HepG2 (cell line): ENCODE results near the gene TOP2B. TPM values are rescaled to one million over a fixed set of nuclear protein-coding genes. Genes with fewer than 3 reads are reported as not detected.

Source experiments
- ATAC-seq: fragments of 200-7000 bp; cut with Tn5 transposase; 3 replicates; pipeline ENCODE4 v1.9.1; 2020; ENCODE audit warnings: mild to moderate bottlenecking, moderate library complexity
- BruUV-seq: library from RNA; stranded (reverse); fragments of 400-500 nt; replicated peaks from 2 replicates; lab custom pipeline; 2021; lab: Mats Ljungman, UMichigan
- CTCF ChIA-PET: fragments of 300-600 bp; formaldehyde crosslinking; extraction: SDS; loops from one replicate; lab custom pipeline; 2021; ENCODE audit warnings: low total read pairs, inconsistent platforms, low intra/inter-chr PET ratio; lab: Yijun Ruan, JAX
- POLR2A ChIA-PET: fragments of 350-600 bp; sonication (Branson Sonifier 250); formaldehyde crosslinking; loops from one replicate; lab custom pipeline; 2020; ENCODE audit warnings: antibody characterized with exemption, inconsistent platforms; lab: Yijun Ruan, JAX
- DNase-seq: peaks from one replicate; pipeline ENCODE4 v3.0.0-alpha.2; 2015; ENCODE audit warnings: low spot score
- FAIRE-seq: peaks from 3 replicates; lab custom pipeline; 2011; peaks lifted over from hg19 to GRCh38; lab: Jason Lieb, UNC
- H2AFZ ChIP-seq: one replicate; pipeline ENCODE4 v1.6.1; 2011; ENCODE audit warnings: low read length, inconsistent platforms
- H3K27ac ChIP-seq: fragments of 300-600 bp; 3 replicates; pipeline ENCODE4 v1.8.0; 2011; ENCODE audit warnings: mixed run types, mild to moderate bottlenecking, mixed read lengths, low read length, inconsistent platforms; ENCODE audit not compliant: insufficient read depth; ENCODE audit errors: extremely low read length
- H3K27me3 ChIP-seq, 2 experiments: fragments of 200-600 bp in 1 of 2; 2 replicates in 1 of 2; 3 replicates in 1 of 2; pipeline versions ENCODE4 v1.6.0 to v1.8.0; 2011; ENCODE audit warnings: low read length in 2 of 2, mild to moderate bottlenecking in 2 of 2, moderate library complexity in 2 of 2, inconsistent platforms in 1 of 2; ENCODE audit not compliant: insufficient read depth in 2 of 2, control insufficient read depth in 1 of 2
- H3K36me3 ChIP-seq, 2 experiments: fragments of 200-600 bp in 1 of 2; replicated peaks in 1 of 2; 2 replicates in 1 of 2; 3 replicates in 1 of 2; pipeline versions ENCODE4 v1.5.1 to v1.8.0; 2011; ENCODE audit warnings: low read length in 2 of 2, inconsistent platforms in 1 of 2; ENCODE audit not compliant: insufficient read depth in 2 of 2, control insufficient read depth in 1 of 2
- H3K4me1 ChIP-seq: 2 replicates; pipeline ENCODE4 v1.5.1; 2012; ENCODE audit warnings: low read length, inconsistent platforms; ENCODE audit not compliant: insufficient read depth
- H3K4me2 ChIP-seq: 2 replicates; pipeline ENCODE4 v1.6.0; 2011; ENCODE audit warnings: low read depth, low read length, inconsistent platforms
- H3K4me3 ChIP-seq, 3 experiments: fragments of 200-600 bp in 1 of 3; sonication (generic), shearing (Covaris generic) in 1 of 3; replicated peaks in 1 of 3; 2 replicates each; pipeline ENCODE4 v1.5.1; 2011 to 2016; ENCODE audit warnings: low read length in 3 of 3, inconsistent platforms in 2 of 3, low read depth in 2 of 3, mild to moderate bottlenecking in 2 of 3, control low read depth in 1 of 3, mixed read lengths in 1 of 3; ENCODE audit not compliant: insufficient read depth in 1 of 3
- H3K79me2 ChIP-seq: one replicate; pipeline ENCODE4 v1.6.1; 2011; ENCODE audit warnings: low read length, inconsistent platforms; ENCODE audit not compliant: insufficient read depth
- H3K9ac ChIP-seq: 2 replicates; pipeline ENCODE4 v1.6.0; 2011; ENCODE audit warnings: mild to moderate bottlenecking, low read depth, low read length, inconsistent platforms; ENCODE audit not compliant: insufficient read depth
- H3K9me3 ChIP-seq: 2 replicates; pipeline ENCODE4 v1.5.1; 2012; ENCODE audit warnings: mild to moderate bottlenecking, low read length
- H4K20me1 ChIP-seq: 2 replicates; pipeline ENCODE4 v1.6.0; 2011; ENCODE audit warnings: inconsistent platforms, mild to moderate bottlenecking, low read length, moderate library complexity; ENCODE audit not compliant: insufficient read depth
- BCLAF1 ChIP-seq: fragments of 450-650 bp; IDR thresholded peaks from 2 replicates; pipeline ENCODE4 v1.6.1; 2017; ENCODE audit warnings: mild to moderate bottlenecking
- BRD4 ChIP-seq: sonication (generic); formaldehyde crosslinking; IDR thresholded peaks from 2 replicates; pipeline ENCODE4 v1.4.0; 2020; ENCODE audit warnings: missing genetic modification reagents
- HMGXB3 ChIP-seq: sonication (generic); formaldehyde crosslinking; IDR thresholded peaks from 2 replicates; pipeline ENCODE4 v1.4.0; 2020; ENCODE audit warnings: missing genetic modification reagents, borderline replicate concordance
- LCORL ChIP-seq, 2 experiments: fragments of 450-650 bp in 1 of 2; sonication (generic) in 1 of 2; formaldehyde crosslinking in 1 of 2; IDR thresholded peaks; 2 replicates each; pipeline versions ENCODE4 v1.5.0 to v1.6.1; 2017 to 2020; ENCODE audit warnings: antibody characterized with exemption in 1 of 2, missing genetic modification reagents in 1 of 2
- MEIS1 ChIP-seq: sonication (generic); formaldehyde crosslinking; IDR thresholded peaks from 2 replicates; pipeline ENCODE4 v1.9.0; 2021; ENCODE audit warnings: mild to moderate bottlenecking, missing genetic modification reagents, moderate library complexity, borderline replicate concordance
- SAFB2 ChIP-seq: sonication (generic); formaldehyde crosslinking; IDR thresholded peaks from 2 replicates; pipeline ENCODE4 v1.5.1; 2020; ENCODE audit warnings: missing genetic modification reagents, low read depth, mild to moderate bottlenecking, borderline replicate concordance
- SP5 ChIP-seq: IDR thresholded peaks from 2 replicates; pipeline ENCODE4 v1.6.1; 2016; ENCODE audit warnings: low read depth, borderline replicate concordance
- ZNF263 ChIP-seq: sonication (generic); formaldehyde crosslinking; IDR thresholded peaks from 2 replicates; pipeline ENCODE4 v1.4.0; 2020; ENCODE audit warnings: missing genetic modification reagents
- ZNF441 ChIP-seq: sonication (generic); formaldehyde crosslinking; IDR thresholded peaks from 2 replicates; pipeline ENCODE4 v1.7.0; 2021; ENCODE audit warnings: missing genetic modification reagents, borderline replicate concordance
- ZNF75D ChIP-seq: sonication (generic); formaldehyde crosslinking; IDR thresholded peaks from 2 replicates; pipeline ENCODE4 v1.8.1; 2023; ENCODE audit warnings: missing genetic modification reagents, mild to moderate bottlenecking, borderline replicate concordance
- WGBS: methylation state at CpG from one replicate; pipeline ENCODE4 v1.1.6; 2017; ENCODE audit warnings: low lambda C conversion rate; 5-methylcytosine and 5-hydroxymethylcytosine counted together
- in situ Hi-C: cut with HindIII; loops from 2 replicates; pipeline ENCODE4 v1.10.0; 2017; ENCODE audit warnings: low pct_unique_long_range_greater_than_20kb; ENCODE audit not compliant: extremely low pct_ligation_motif_present
- intact Hi-C: fragments of 100-400 bp; cut with micrococcal nuclease; formaldehyde crosslinking; loops from one replicate; pipeline ENCODE4 v1.10.0; 2022; ENCODE audit not compliant: unreplicated experiment
- polyA plus RNA-seq, 8 experiments: library from polyadenylated mRNA; depleted of rRNA in 3 of 8; stranded (reverse) in 7 of 8; unstranded in 1 of 8; fragments of >200 nt; fragmentation: Illumina TruSeq in 4 of 8; extraction: Trizol in 4 of 8; gene quantifications; 2 replicates each; pipeline versions ENCODE4 v1.2.1 to v1.2.3, GENCODE V29; 2011 to 2016; ENCODE audit warnings: low read depth in 4 of 8, missing spikeins in 1 of 8, mixed read lengths in 1 of 8; ENCODE audit not compliant: insufficient read depth in 1 of 8
- total RNA-seq, 5 experiments: library from RNA; depleted of rRNA; stranded (reverse); fragments of >200 nt; fragmentation: Illumina TruSeq; extraction: Trizol; gene quantifications; 2 replicates each; pipeline ENCODE4 v1.2.3, GENCODE V29; 2016; ENCODE audit warnings: low read depth in 1 of 5

The TOP2B gene
- total and polyA plus RNA-seq, 2 of the 13 experiments (the other 11 are each of a cell fraction or from before 2014, with no cell fraction given): 27.6 to 88.1 TPM

- H3K4me3 ChIP-seq: no peak overlapping the region
- H3K9ac ChIP-seq: no peak overlapping the region
- H3K27ac ChIP-seq: no peak overlapping the region
- no peak for DNase-seq
- CTCF ChIA-PET: no interaction called here
- 9% methylated on average over 1 of the region's 1 CpG for WGBS
- no peak overlapping the region for H3K4me2 ChIP-seq
- no peaks in the 10 kb centered on the region for H3K9me3 ChIP-seq
- TF ChIP-seq LCORL (IDR thresholded peaks at IDR 0.05) (no peak), LCORL (CRISPR knock-in tag; IDR thresholded peaks at IDR 0.05) (no peak), ZNF263 (CRISPR knock-in tag) (no peak)
- in situ Hi-C loops (no loop called here), intact Hi-C loops (no loop called here)
- POLR2A ChIA-PET: no interaction called here
- ATAC-seq: no peak
- FAIRE-seq: no peak
- no peaks in the 10 kb centered on the region for H3K36me3 ChIP-seq
- H4K20me1 ChIP-seq: no peaks in the 10 kb centered on the region
- no TSS peak for BruUV-seq
- no peak overlapping the region for H2AFZ ChIP-seq
- H3K79me2 ChIP-seq: no peaks in the 10 kb centered on the region
- H3K27me3 ChIP-seq: no peaks in the 10 kb centered on the region
- no peaks in the 10 kb centered on the region for H3K4me1 ChIP-seq
These were observed 108.3 kb downstream of the TOP2B start for GRCh38 chr3:25556447-25556846.

- no peak overlapping the region for H2AFZ ChIP-seq
- WGBS: 7% methylated on average over 2 of the region's 2 CpGs
- H3K9ac ChIP-seq: no peak overlapping the region
- H3K79me2 ChIP-seq: no peaks in the 10 kb centered on the region
- H3K4me3 ChIP-seq: no peak overlapping the region
- H4K20me1 ChIP-seq: no peaks in the 10 kb centered on the region
- CTCF ChIA-PET: no interaction called here
- no peaks in the 10 kb centered on the region for H3K27me3 ChIP-seq
- no peak overlapping the region for H3K4me2 ChIP-seq
- H3K27ac ChIP-seq: no peak overlapping the region
- no peaks in the 10 kb centered on the region for H3K4me1 ChIP-seq
- DNase-seq (no peak), FAIRE-seq (no peak), ATAC-seq (no peak)
- in situ Hi-C loops (no loop called here), intact Hi-C loops (no loop called here)
- no peaks in the 10 kb centered on the region for H3K9me3 ChIP-seq
- no TSS peak for BruUV-seq
- H3K36me3 ChIP-seq: no peaks in the 10 kb centered on the region
- POLR2A ChIA-PET: no interaction called here
- TF ChIP-seq HMGXB3: no peak
- TF ChIP-seq ZNF441 (CRISPR knock-in tag): no peak
- TF ChIP-seq SP5 (CRISPR knock-in tag): no peak
- TF ChIP-seq SAFB2: no peak
- no peak for TF ChIP-seq BCLAF1
- TF ChIP-seq ZNF75D: no peak
- no peak for TF ChIP-seq MEIS1 (CRISPR knock-in tag)
- no peak for TF ChIP-seq BRD4
These were observed 108.8 kb downstream of the TOP2B start for GRCh38 chr3:25555695-25556437.
